Glutamatergic neuron (in vitro differentiated cells): ENCODE data around the gene MGMT. TPM values are rescaled to one million over a fixed set of nuclear protein-coding genes. Genes with fewer than 3 reads are reported as not detected.
A peak's percentile ranks its signal among the peaks of the same experiment; 100 is the strongest.

Experiments used
- DNase-seq: peaks from one replicate; pipeline ENCODE4 v3.0.0; 2022
- H3K27ac Mint-ChIP-seq: one replicate; pipeline ENCODE4 v1.8.0; 2020; ENCODE audit warnings: mild to moderate bottlenecking, mixed read lengths, inconsistent platforms; ENCODE audit not compliant: unreplicated experiment
- H3K27me3 Mint-ChIP-seq: one replicate; pipeline ENCODE4 v1.8.0; 2020; ENCODE audit warnings: mild to moderate bottlenecking, moderate library complexity, mixed read lengths, inconsistent platforms; ENCODE audit not compliant: unreplicated experiment
- H3K36me3 Mint-ChIP-seq: one replicate; pipeline ENCODE4 v1.8.0; 2020; ENCODE audit warnings: mild to moderate bottlenecking, mixed read lengths, inconsistent platforms; ENCODE audit not compliant: unreplicated experiment
- H3K4me1 Mint-ChIP-seq: one replicate; pipeline ENCODE4 v1.8.0; 2020; ENCODE audit warnings: mild to moderate bottlenecking, low read depth, mixed read lengths, inconsistent platforms; ENCODE audit not compliant: unreplicated experiment
- H3K4me3 Mint-ChIP-seq: one replicate; pipeline ENCODE4 v1.8.0; 2020; ENCODE audit warnings: mild to moderate bottlenecking, mixed read lengths, inconsistent platforms; ENCODE audit not compliant: unreplicated experiment
- H3K9me3 Mint-ChIP-seq: one replicate; pipeline ENCODE4 v1.8.0; 2020; ENCODE audit warnings: mild to moderate bottlenecking, moderate library complexity, mixed read lengths, inconsistent platforms; ENCODE audit not compliant: unreplicated experiment
- total RNA-seq: library from RNA; stranded (reverse); fragmentation: NEBNext Ultra II Directional; extraction: Animal tissue kit (Norgen Biotek cat#: 25700); gene quantifications from one replicate; pipeline ENCODE4 v1.2.1, GENCODE V29; 2021; ENCODE audit not compliant: unreplicated experiment
- TF ChIP-seq, protein P1 (sequence below): fragments of 200-600 bp; sonication (generic); IDR thresholded peaks from one replicate; pipeline ENCODE4 v1.5.0; 2021; ENCODE audit not compliant: partially characterized antibody, unreplicated experiment

Gene MGMT
- total RNA-seq, 1 donor from 2014 or later: 15.9 TPM

- Mint-ChIP-seq H3K36me3 (peaks cover 7% of the 10 kb centered on the region), H3K9me3 (peaks cover 4% of the 10 kb centered on the region), H3K4me1 (peaks cover 8% of the 10 kb centered on the region), H3K4me3 (no peak overlapping the region), H3K27ac (no peak overlapping the region), H3K27me3 (peaks cover 4% of the 10 kb centered on the region)
- no peak for DNase-seq
- TF ChIP-seq, protein P1, sequence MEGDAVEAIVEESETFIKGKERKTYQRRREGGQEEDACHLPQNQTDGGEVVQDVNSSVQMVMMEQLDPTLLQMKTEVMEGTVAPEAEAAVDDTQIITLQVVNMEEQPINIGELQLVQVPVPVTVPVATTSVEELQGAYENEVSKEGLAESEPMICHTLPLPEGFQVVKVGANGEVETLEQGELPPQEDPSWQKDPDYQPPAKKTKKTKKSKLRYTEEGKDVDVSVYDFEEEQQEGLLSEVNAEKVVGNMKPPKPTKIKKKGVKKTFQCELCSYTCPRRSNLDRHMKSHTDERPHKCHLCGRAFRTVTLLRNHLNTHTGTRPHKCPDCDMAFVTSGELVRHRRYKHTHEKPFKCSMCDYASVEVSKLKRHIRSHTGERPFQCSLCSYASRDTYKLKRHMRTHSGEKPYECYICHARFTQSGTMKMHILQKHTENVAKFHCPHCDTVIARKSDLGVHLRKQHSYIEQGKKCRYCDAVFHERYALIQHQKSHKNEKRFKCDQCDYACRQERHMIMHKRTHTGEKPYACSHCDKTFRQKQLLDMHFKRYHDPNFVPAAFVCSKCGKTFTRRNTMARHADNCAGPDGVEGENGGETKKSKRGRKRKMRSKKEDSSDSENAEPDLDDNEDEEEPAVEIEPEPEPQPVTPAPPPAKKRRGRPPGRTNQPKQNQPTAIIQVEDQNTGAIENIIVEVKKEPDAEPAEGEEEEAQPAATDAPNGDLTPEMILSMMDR: no peak
Measured at GRCh38 chr10:129679207-129679606, 212.2 kb downstream of the MGMT start.

DNA sequence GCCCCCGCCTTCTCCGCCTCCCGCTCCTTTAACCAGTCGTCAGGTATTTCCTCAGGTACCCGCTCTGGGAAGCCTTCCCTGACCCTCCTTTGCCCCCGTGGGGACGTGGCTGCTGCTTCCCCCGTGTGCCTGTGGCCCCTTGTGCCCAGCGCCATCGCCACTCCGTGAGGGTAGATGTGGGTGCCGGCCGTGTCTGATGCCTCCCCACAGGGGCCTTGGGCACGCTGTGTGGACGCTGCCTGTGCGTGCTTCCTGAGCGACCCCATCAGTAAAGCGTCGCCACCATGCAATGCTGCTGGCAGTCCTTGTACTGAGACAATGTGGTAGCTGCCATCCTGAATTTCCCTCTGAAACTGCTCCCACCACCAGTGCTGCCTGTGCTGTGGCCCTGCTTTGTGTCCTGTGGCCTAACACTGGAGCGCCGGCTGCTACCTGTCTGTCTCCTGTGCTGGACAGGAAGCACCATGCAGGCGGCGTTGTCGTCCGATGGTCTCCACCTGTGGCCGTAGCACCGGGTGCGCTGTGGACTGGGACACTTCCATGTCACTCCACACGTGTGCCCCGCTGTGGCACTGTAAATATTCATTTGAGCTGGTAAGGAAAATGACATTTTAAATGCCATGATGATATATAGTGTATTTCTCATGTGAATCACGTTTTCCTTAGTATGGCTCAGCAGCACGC lies 213.8 kb downstream of the MGMT start:
- Mint-ChIP-seq H3K4me3 (no peak overlapping the region), H3K27me3 (no peaks in the 10 kb centered on the region), H3K27ac (no peak overlapping the region), H3K9me3 (no peaks in the 10 kb centered on the region), H3K36me3 (no peaks in the 10 kb centered on the region), H3K4me1 (peaks cover 8% of the 10 kb centered on the region)
- TF ChIP-seq, protein P1: no peak
- DNase-seq: no peak

- H3K4me3 Mint-ChIP-seq: no peak overlapping the region
- H3K9me3 Mint-ChIP-seq: no peaks in the 10 kb centered on the region
- H3K27ac Mint-ChIP-seq: no peak overlapping the region
- DNase-seq: no peak
- H3K4me1 Mint-ChIP-seq: peaks cover 8% of the 10 kb centered on the region
- H3K36me3 Mint-ChIP-seq: no peaks in the 10 kb centered on the region
- H3K27me3 Mint-ChIP-seq: no peaks in the 10 kb centered on the region
- TF ChIP-seq, protein P1: no peak
Measured at GRCh38 chr10:129681856-129682255, 214.8 kb downstream of the MGMT start.

- Mint-ChIP-seq H3K27ac (peak overlapping the region; percentile 45), H3K9me3 (no peaks in the 10 kb centered on the region), H3K36me3 (no peaks in the 10 kb centered on the region), H3K4me1 (peaks cover 8% of the 10 kb centered on the region), H3K27me3 (peaks cover 2% of the 10 kb centered on the region), H3K4me3 (no peak overlapping the region)
- no peak for DNase-seq
- TF ChIP-seq, protein P1: no peak
Measured at GRCh38 chr10:129683519-129683918, 216.5 kb downstream of the MGMT start.

DNA sequence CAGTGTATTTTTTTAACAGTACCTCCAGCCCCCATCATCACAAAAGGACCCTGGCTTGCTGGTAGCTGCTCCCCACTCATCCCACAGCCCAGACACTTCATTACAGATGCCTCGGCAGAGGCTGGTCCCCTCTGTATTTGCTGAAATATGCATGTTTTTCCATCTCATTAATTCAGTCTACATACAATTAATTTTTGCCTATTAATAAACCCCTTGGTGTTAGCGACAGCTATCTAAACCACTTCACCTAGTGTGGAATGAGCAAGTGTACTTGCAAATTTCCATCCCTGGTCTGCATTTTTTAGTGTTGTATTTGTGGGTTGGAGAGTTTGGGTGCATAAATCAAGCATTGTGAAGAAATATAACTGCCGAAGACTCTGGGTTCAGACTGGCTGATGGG lies 216.9 kb downstream of the MGMT start:
- Mint-ChIP-seq H3K27me3 (peaks cover 2% of the 10 kb centered on the region), H3K4me3 (no peak overlapping the region), H3K27ac (peak overlapping the region; percentile 45), H3K9me3 (no peaks in the 10 kb centered on the region), H3K4me1 (peaks cover 8% of the 10 kb centered on the region), H3K36me3 (no peaks in the 10 kb centered on the region)
- TF ChIP-seq, protein P1: no peak
- DNase-seq: no peak
